HepG2 (cell line): ENCODE results near the gene ZNF764. TPM values are rescaled to one million over a fixed set of nuclear protein-coding genes. Genes with fewer than 3 reads are reported as not detected.

Experiments used
- FUBP1 ChIP-seq: sonication (generic); formaldehyde crosslinking; IDR thresholded peaks from 2 replicates; pipeline ENCODE4 v1.5.1; 2020; ENCODE audit warnings: missing genetic modification reagents, mild to moderate bottlenecking, borderline replicate concordance
- HIVEP1 ChIP-seq: sonication (generic); formaldehyde crosslinking; IDR thresholded peaks from 2 replicates; pipeline ENCODE4 v1.4.0; 2020; ENCODE audit warnings: mild to moderate bottlenecking, missing genetic modification reagents
- MXD4 ChIP-seq: IDR thresholded peaks from 2 replicates; pipeline ENCODE4 v1.6.1; 2016; ENCODE audit warnings: mild to moderate bottlenecking, missing biosample characterization, missing genetic modification reagents
- REXO4 ChIP-seq: sonication (generic); formaldehyde crosslinking; IDR thresholded peaks from 2 replicates; pipeline ENCODE4 v1.8.0; 2022; ENCODE audit warnings: missing genetic modification reagents, mild to moderate bottlenecking, borderline replicate concordance
- SKI ChIP-seq: fragments of 450-650 bp; IDR thresholded peaks from one replicate; pipeline ENCODE4 v1.6.1; 2018; ENCODE audit warnings: mild to moderate bottlenecking; ENCODE audit not compliant: partially characterized antibody
- SNAPC2 ChIP-seq: sonication (generic); formaldehyde crosslinking; IDR thresholded peaks from 2 replicates; pipeline ENCODE4 v1.8.1; 2022; ENCODE audit warnings: mild to moderate bottlenecking, missing genetic modification reagents
- SNRNP70 ChIP-seq: fragments of 200-400 bp; formaldehyde crosslinking; IDR thresholded peaks from 2 replicates; pipeline ENCODE4 v1.6.1; 2017; ENCODE audit warnings: mild to moderate bottlenecking, low read depth, low read length, moderate library complexity
- SRF ChIP-seq: IDR thresholded peaks from 2 replicates; pipeline ENCODE4 v1.6.1; 2011; ENCODE audit warnings: mild to moderate bottlenecking, low read depth, low read length, moderate library complexity
- TCF7 ChIP-seq: sonication (generic); IDR thresholded peaks from 2 replicates; pipeline ENCODE4 v1.6.1; 2016; ENCODE audit warnings: antibody characterized with exemption, low read depth
- U2AF2 ChIP-seq: fragments of 200-400 bp; formaldehyde crosslinking; IDR thresholded peaks from 2 replicates; pipeline ENCODE4 v1.6.1; 2017; ENCODE audit warnings: low read depth, mild to moderate bottlenecking, low read length
- ZBTB4 ChIP-seq: sonication (generic); formaldehyde crosslinking; IDR thresholded peaks from 2 replicates; pipeline ENCODE4 v1.4.0; 2020; ENCODE audit warnings: missing genetic modification reagents, mild to moderate bottlenecking, borderline replicate concordance
- ZMYM2 ChIP-seq: sonication (generic); formaldehyde crosslinking; IDR thresholded peaks from 2 replicates; pipeline ENCODE4 v1.8.0; 2022; ENCODE audit warnings: mild to moderate bottlenecking, missing genetic modification reagents
- ZNF333 ChIP-seq: sonication (generic); formaldehyde crosslinking; IDR thresholded peaks from 2 replicates; pipeline ENCODE4 v1.4.0; 2020; ENCODE audit warnings: mild to moderate bottlenecking, missing genetic modification reagents, borderline replicate concordance
- ZNF460 ChIP-seq: sonication (generic); formaldehyde crosslinking; IDR thresholded peaks from 2 replicates; pipeline ENCODE4 v1.5.1; 2020; ENCODE audit warnings: missing genetic modification reagents, mild to moderate bottlenecking, borderline replicate concordance
- ZNF484 ChIP-seq: sonication (generic); formaldehyde crosslinking; IDR thresholded peaks from 2 replicates; pipeline ENCODE4 v1.5.1; 2020; ENCODE audit warnings: mild to moderate bottlenecking, low read depth, missing genetic modification reagents, borderline replicate concordance
- ZNF816 ChIP-seq: sonication (generic); formaldehyde crosslinking; IDR thresholded peaks from 2 replicates; pipeline ENCODE4 v1.8.0; 2022; ENCODE audit warnings: missing genetic modification reagents, mild to moderate bottlenecking, borderline replicate concordance
- polyA plus RNA-seq, 8 experiments: library from polyadenylated mRNA; depleted of rRNA in 3 of 8; stranded (reverse) in 7 of 8; unstranded in 1 of 8; fragments of >200 nt; fragmentation: Illumina TruSeq in 4 of 8; extraction: Trizol in 4 of 8; gene quantifications; 2 replicates each; pipeline versions ENCODE4 v1.2.1 to v1.2.3, GENCODE V29; 2011 to 2016; ENCODE audit warnings: low read depth in 4 of 8, missing spikeins in 1 of 8, mixed read lengths in 1 of 8; ENCODE audit not compliant: insufficient read depth in 1 of 8
- total RNA-seq, 5 experiments: library from RNA; depleted of rRNA; stranded (reverse); fragments of >200 nt; fragmentation: Illumina TruSeq; extraction: Trizol; gene quantifications; 2 replicates each; pipeline ENCODE4 v1.2.3, GENCODE V29; 2016; ENCODE audit warnings: low read depth in 1 of 5

The ZNF764 gene
- total and polyA plus RNA-seq, 2 of the 13 experiments (the other 11 are each of a cell fraction or from before 2014, with no cell fraction given) = 4.1 to 9.1 TPM

- peak; percentile 38; the same call in 1 of the 2 replicates for TF ChIP-seq ZMYM2 (CRISPR knock-in tag)
- TF ChIP-seq ZNF484 (CRISPR knock-in tag) = peak; percentile 52; the same call in 1 of the 2 replicates
- TF ChIP-seq HIVEP1 (CRISPR knock-in tag) = peak; percentile 82
- peak; percentile 70 for TF ChIP-seq SKI
- no peak; the same call in 1 of the 2 replicates for TF ChIP-seq REXO4 (CRISPR knock-in tag)
- 0 out of 2 replicates have a peak, but pooled peaks have one; percentile 12 for TF ChIP-seq TCF7
- no peak for TF ChIP-seq FUBP1 (CRISPR knock-in tag)
- no peak for TF ChIP-seq ZBTB4 (CRISPR knock-in tag)
- peak; percentile 92 for TF ChIP-seq ZNF333 (CRISPR knock-in tag)
- 0 out of 2 replicates have a peak, but pooled peaks have one; percentile 22 for TF ChIP-seq SRF
- TF ChIP-seq U2AF2 = no peak
- TF ChIP-seq SNRNP70 = no peak
- TF ChIP-seq ZNF460 = no peak
- TF ChIP-seq ZNF816 (CRISPR knock-in tag) = no peak; the same call in 1 of the 2 replicates
- peak; percentile 54; the same call in 1 of the 2 replicates for TF ChIP-seq MXD4
- TF ChIP-seq SNAPC2 (CRISPR knock-in tag) = peak; percentile 16; the same call in 1 of the 2 replicates
These were observed at the start of gene ZNF764 (continued) for GRCh38 chr16:30557957-30558788.
